ENCODE data around the gene RHBDD3.
A peak's percentile ranks its signal among the peaks of the same experiment; 100 is the strongest.

Gene RHBDD3

DNA sequence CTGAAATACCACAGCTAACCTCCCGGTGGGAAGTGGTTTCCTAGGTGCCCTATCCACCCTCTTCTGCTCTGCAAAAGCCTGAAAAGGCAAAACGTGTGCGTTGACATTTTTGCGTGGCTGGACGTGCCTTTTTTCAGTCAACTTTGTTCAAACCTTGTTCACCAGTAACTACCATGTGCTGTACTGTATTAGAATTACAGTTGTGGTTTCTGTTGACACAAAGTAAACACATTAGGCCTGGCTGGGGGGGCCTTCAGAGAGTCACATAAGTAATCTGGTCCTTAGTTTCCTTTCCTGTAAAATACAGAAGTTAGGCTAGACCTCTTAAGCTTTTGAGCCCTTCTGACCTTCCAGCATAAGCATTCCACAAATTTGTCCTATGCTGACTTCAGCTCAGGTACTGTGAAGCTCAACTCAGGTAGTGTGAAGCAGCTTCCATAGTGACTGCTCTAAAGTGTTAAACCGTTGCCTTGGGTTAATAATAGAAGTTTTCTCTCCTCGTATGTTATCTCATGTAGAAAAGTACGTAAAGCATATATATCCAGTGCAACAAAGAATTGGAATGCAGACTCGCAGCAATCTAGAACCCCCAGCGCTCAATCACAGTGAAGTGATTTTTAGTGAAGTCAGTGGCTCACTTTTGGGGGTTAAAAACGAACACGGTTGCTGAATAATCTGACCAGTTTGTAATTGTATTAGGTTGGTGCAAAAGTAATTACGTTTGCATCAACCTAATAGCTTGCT lies 2.1 kb upstream of the RHBDD3 start:
- DNase-seq, result peak; percentile 43
- H3K9ac ChIP-seq (ENCODE audit: low read length), result peak overlapping the region; percentile 100
- peak overlapping the region; percentile 87 for H3K4me3 ChIP-seq (ENCODE audit: low read length)
- H3K4me1 ChIP-seq (ENCODE audit: low read length), result peaks cover 21% of the 10 kb centered on the region
- H3K36me3 ChIP-seq (replicated peaks; ENCODE audit: insufficient read depth, low read length), result peaks cover 25% of the 10 kb centered on the region
- peaks cover 59% of the 10 kb centered on the region for H4K20me1 ChIP-seq (ENCODE audit: insufficient read depth, low read length)
- H3K4me2 ChIP-seq (ENCODE audit: low read depth, low read length), result peak overlapping the region; percentile 99
- TF ChIP-seq CTCF (IDR thresholded peaks at IDR 0.05; ENCODE audit: low read length), result no peak
- TF ChIP-seq EZH2phosphoT487 (IDR thresholded peaks at IDR 0.05; ENCODE audit: low read length), result no peak
- TF ChIP-seq EZH2 (optimal IDR thresholded peaks at IDR 0.05; ENCODE audit: low read depth, low read length), result no peak
- peak overlapping the region; percentile 89; the same call in 1 of the 2 replicates for H3K27ac ChIP-seq (ENCODE audit: low read length)
- H3K27me3 ChIP-seq (replicated peaks; ENCODE audit: insufficient read depth, low read length), result no peaks in the 10 kb centered on the region
- no peaks in the 10 kb centered on the region for H3K9me2 ChIP-seq (replicated peaks; ENCODE audit: insufficient read depth, low read length)
- H3F3A ChIP-seq (ENCODE audit: insufficient read depth, low read length), result 0 out of 2 replicates have a peak, but pooled peaks cover 8% of the 10 kb centered on the region
- H3K79me2 ChIP-seq (ENCODE audit: low read length), result peaks cover 91% of the 10 kb centered on the region
- no peak overlapping the region for H2AFZ ChIP-seq (ENCODE audit: low read length)
- H3K9me3 ChIP-seq (replicated peaks; ENCODE audit: insufficient read depth, low read length), result no peaks in the 10 kb centered on the region

GRCh38 chr22:29269230-29269604 lies 1.4 kb upstream of the RHBDD3 start:
- peaks cover 52% of the 10 kb centered on the region for H4K20me1 ChIP-seq (ENCODE audit: insufficient read depth, low read length)
- no peaks in the 10 kb centered on the region for H3K27me3 ChIP-seq (replicated peaks; ENCODE audit: insufficient read depth, low read length)
- no peak for DNase-seq
- 0 out of 2 replicates have a peak, but pooled peaks cover 8% of the 10 kb centered on the region for H3F3A ChIP-seq (ENCODE audit: insufficient read depth, low read length)
- H3K79me2 ChIP-seq (ENCODE audit: low read length), result peaks cover 86% of the 10 kb centered on the region
- H3K9me2 ChIP-seq (replicated peaks; ENCODE audit: insufficient read depth, low read length), result no peaks in the 10 kb centered on the region
- peaks cover 18% of the 10 kb centered on the region for H3K36me3 ChIP-seq (replicated peaks; ENCODE audit: insufficient read depth, low read length)
- TF ChIP-seq EZH2phosphoT487 (IDR thresholded peaks at IDR 0.05; ENCODE audit: low read length), result no peak
- no peak for TF ChIP-seq CTCF (IDR thresholded peaks at IDR 0.05; ENCODE audit: low read length)
- TF ChIP-seq EZH2 (optimal IDR thresholded peaks at IDR 0.05; ENCODE audit: low read depth, low read length), result no peak
- H3K4me1 ChIP-seq (ENCODE audit: low read length), result peaks cover 21% of the 10 kb centered on the region
- H3K9ac ChIP-seq (ENCODE audit: low read length), result peak overlapping the region; percentile 100
- H3K9me3 ChIP-seq (replicated peaks; ENCODE audit: insufficient read depth, low read length), result no peaks in the 10 kb centered on the region
- peak overlapping the region; percentile 87 for H3K4me3 ChIP-seq (ENCODE audit: low read length)
- H3K27ac ChIP-seq (ENCODE audit: low read length), result peak overlapping the region; percentile 89
- H3K4me2 ChIP-seq (ENCODE audit: low read depth, low read length), result peak overlapping the region; percentile 99
- H2AFZ ChIP-seq (ENCODE audit: low read length), result no peak overlapping the region

GRCh38 chr22:29268511-29269229 lies 889 bp upstream of the RHBDD3 start:
- peaks cover 47% of the 10 kb centered on the region for H4K20me1 ChIP-seq (ENCODE audit: insufficient read depth, low read length)
- TF ChIP-seq CTCF (IDR thresholded peaks at IDR 0.05; ENCODE audit: low read length) (0 out of 2 replicates have a peak, but pooled peaks have one; percentile 4), EZH2phosphoT487 (IDR thresholded peaks at IDR 0.05; ENCODE audit: low read length) (no peak), EZH2 (optimal IDR thresholded peaks at IDR 0.05; ENCODE audit: low read depth, low read length) (no peak)
- H3K9me3 ChIP-seq (replicated peaks; ENCODE audit: insufficient read depth, low read length), result no peaks in the 10 kb centered on the region
- H3K9ac ChIP-seq (ENCODE audit: low read length), result peak overlapping the region; percentile 100
- H3K36me3 ChIP-seq (replicated peaks; ENCODE audit: insufficient read depth, low read length), result peaks cover 13% of the 10 kb centered on the region
- 0 out of 2 replicates have a peak overlapping the region, but pooled peaks have one; percentile 82 for H2AFZ ChIP-seq (ENCODE audit: low read length)
- peak overlapping the region; percentile 87 for H3K4me3 ChIP-seq (ENCODE audit: low read length)
- peak overlapping the region; percentile 89 for H3K27ac ChIP-seq (ENCODE audit: low read length)
- H3K79me2 ChIP-seq (ENCODE audit: low read length), result peaks cover 82% of the 10 kb centered on the region
- H3K27me3 ChIP-seq (replicated peaks; ENCODE audit: insufficient read depth, low read length), result no peaks in the 10 kb centered on the region
- H3K4me1 ChIP-seq (ENCODE audit: low read length), result peaks cover 21% of the 10 kb centered on the region
- 0 out of 2 replicates have a peak, but pooled peaks cover 8% of the 10 kb centered on the region for H3F3A ChIP-seq (ENCODE audit: insufficient read depth, low read length)
- H3K4me2 ChIP-seq (ENCODE audit: low read depth, low read length), result peak overlapping the region; percentile 99
- DNase-seq, result peak; percentile 54
- no peaks in the 10 kb centered on the region for H3K9me2 ChIP-seq (replicated peaks; ENCODE audit: insufficient read depth, low read length)

Data from MM.1S (cell line).